Aorta (tissue), 5 donors: ENCODE data around the gene ZNF678. TPM values are rescaled to one million over a fixed set of nuclear protein-coding genes. Genes with fewer than 3 reads are reported as not detected.
"Not testable (repeated sequence)": the region's sequence is repeated elsewhere in the genome, so short reads cannot be mapped to it uniquely, and the experiment has no call there.

Experiments used
- ATAC-seq: fragments of 200-7000 bp; cut with Tn5 transposase; one replicate; pipeline ENCODE4 v1.9.1; 2022; ENCODE audit warnings: moderate library complexity; ENCODE audit not compliant: low FRiP score
- DNase-seq, 2 donors: peaks; one replicate each; pipeline ENCODE4 v3.0.0-alpha.2; 2020
- H3K27ac ChIP-seq, 2 donors: one replicate each; pipeline ENCODE4 v1.5.1; 2013; ENCODE audit warnings: low read length in 2 of 2, mild to moderate bottlenecking in 2 of 2, moderate library complexity in 2 of 2, control low read depth in 1 of 2, inconsistent platforms in 1 of 2, low read depth in 1 of 2
- H3K27me3 ChIP-seq, 2 donors: one replicate each; pipeline ENCODE4 v1.6.1; 2013; ENCODE audit warnings: control low read depth in 1 of 2, low read length in 1 of 2, mild to moderate bottlenecking in 1 of 2, moderate library complexity in 1 of 2; ENCODE audit not compliant: insufficient read depth in 2 of 2, control insufficient read depth in 1 of 2
- H3K36me3 ChIP-seq, 2 donors: one replicate each; pipeline ENCODE4 v1.6.1; 2013; ENCODE audit warnings: control low read depth in 1 of 2, low read length in 1 of 2, mild to moderate bottlenecking in 1 of 2; ENCODE audit not compliant: insufficient read depth in 2 of 2, control insufficient read depth in 1 of 2
- H3K4me1 ChIP-seq, 2 donors: one replicate each; pipeline ENCODE4 v1.6.1; 2013; ENCODE audit warnings: low read length in 2 of 2, control low read depth in 1 of 2, mild to moderate bottlenecking in 1 of 2, moderate library complexity in 1 of 2; ENCODE audit not compliant: insufficient read depth in 2 of 2, control insufficient read depth in 1 of 2
- H3K4me3 ChIP-seq, 2 donors: one replicate each; pipeline ENCODE4 v1.5.1; 2013; ENCODE audit warnings: low read length in 2 of 2, control low read depth in 1 of 2, mild to moderate bottlenecking in 1 of 2
- H3K9me3 ChIP-seq: one replicate; pipeline ENCODE4 v1.6.1; 2013; ENCODE audit warnings: mild to moderate bottlenecking, low read length; ENCODE audit not compliant: control insufficient read depth
- WGBS, 2 donors: extraction: QIAGEN DNeasy Blood & Tissue Kit; methylation state at CpG; one replicate each; pipeline ENCODE4 v1.1.7; 2013; 5-methylcytosine and 5-hydroxymethylcytosine counted together
- intact Hi-C, 2 donors: fragments of 100-400 bp; cut with DNase I; formaldehyde crosslinking; loops; one replicate each; pipeline versions ENCODE4 v1.14.2 to v1.15.0; 2022
- polyA plus RNA-seq, 2 donors: library from polyadenylated mRNA; stranded (reverse); fragments of 200-250 nt; gene quantifications; one replicate each; pipeline ENCODE4 v1.2.3, GENCODE V29; 2013
- total RNA-seq, 2 donors: library from RNA; stranded (reverse); fragmentation: NEBNext Ultra II Directional; extraction: Animal tissue kit (Norgen Biotek cat#: 25700); gene quantifications; one replicate each; pipeline ENCODE4 v1.2.1, GENCODE V29; 2021
- donor health status: healthy with polysubstance abuse.
- donor health status: Bipolar disorder and iron deficiency.
- donor health status: DM: no; HTN: no; CAD: no.
- donor health status: DM: no; HTN: no; CAD: no.
- donor health status: DM: yes; HTN: yes; CAD: no.

The ZNF678 gene
- total and polyA plus RNA-seq, 4 donors: 1.8 to 9.7 (median 5.0) TPM

- no peak for DNase-seq
Observed at GRCh38 chr1:227707846-227708245, 144.5 kb downstream of the ZNF678 start.

GRCh38 chr1:227709451-227709850, 146.1 kb downstream of the ZNF678 start:
- no peaks in the 10 kb centered on the region for H3K27me3 ChIP-seq
- H3K9me3 ChIP-seq: peaks cover 3% of the 10 kb centered on the region
- WGBS, 2 donors: 74 to 80% methylated on average over 1 of the region's 1 CpG
- no peak overlapping the region for H3K4me3 ChIP-seq
- DNase-seq: no peak
- H3K4me1 ChIP-seq: no peaks in the 10 kb centered on the region
- ATAC-seq: no peak
- intact Hi-C loops: no loop called here
- H3K36me3 ChIP-seq: no peaks in the 10 kb centered on the region
- H3K27ac ChIP-seq: no peak overlapping the region

More at GRCh38 chr1:227707846-227708245, 144.5 kb downstream of the ZNF678 start:
- H3K9me3 ChIP-seq: no peaks in the 10 kb centered on the region
- no peaks in the 10 kb centered on the region for H3K36me3 ChIP-seq
- no peaks in the 10 kb centered on the region for H3K4me1 ChIP-seq
- no peak overlapping the region for H3K27ac ChIP-seq
- no peak overlapping the region for H3K4me3 ChIP-seq
- WGBS, 2 donors: 44 to 62% methylated on average over 1 of the region's 1 CpG
- no peak for ATAC-seq
- intact Hi-C loops: no loop called here
- H3K27me3 ChIP-seq: no peaks in the 10 kb centered on the region

GRCh38 chr1:227710474-227710873, 147.1 kb downstream of the ZNF678 start:
- DNase-seq, H3K4me1 ChIP-seq, ATAC-seq, H3K4me3 ChIP-seq, H3K27me3 ChIP-seq, H3K36me3 ChIP-seq, intact Hi-C loops, H3K9me3 ChIP-seq, H3K27ac ChIP-seq: not testable (repeated sequence)
- 93 to 96% methylated on average over 15 to 24 of the region's 24 CpGs for WGBS, 2 donors

GRCh38 chr1:227712648-227713047, 149.3 kb downstream of the ZNF678 start:
- Histone ChIP-seq H3K9me3 (peaks cover 3% of the 10 kb centered on the region), H3K27me3 (no peaks in the 10 kb centered on the region), H3K4me1 (no peaks in the 10 kb centered on the region), H3K36me3 (no peaks in the 10 kb centered on the region), H3K4me3 (no peak overlapping the region), H3K27ac (no peak overlapping the region)
- no peak for DNase-seq
- intact Hi-C loops: no loop called here
- ATAC-seq: no peak

- H3K9me3 ChIP-seq: peaks cover 9% of the 10 kb centered on the region
Observed at GRCh38 chr1:227718932-227719331, 155.6 kb downstream of the ZNF678 start.

GRCh38 chr1:227723474-227723873, 160.1 kb downstream of the ZNF678 start:
- 88 to 100% methylated on average over 1 of the region's 1 CpG for WGBS, 2 donors
- Histone ChIP-seq H3K4me3 (no peak overlapping the region), H3K36me3 (no peaks in the 10 kb centered on the region), H3K27ac (no peak overlapping the region), H3K4me1 (no peaks in the 10 kb centered on the region), H3K9me3 (peaks cover 9% of the 10 kb centered on the region), H3K27me3 (no peaks in the 10 kb centered on the region)
- intact Hi-C loops: no loop called here
- no peak for ATAC-seq
- no peak for DNase-seq

More at GRCh38 chr1:227718932-227719331, 155.6 kb downstream of the ZNF678 start:
- no peak for ATAC-seq
- WGBS, 2 donors: 76 to 89% methylated on average over 2 of the region's 2 CpGs
- Histone ChIP-seq H3K4me3 (no peak overlapping the region), H3K27ac (no peak overlapping the region), H3K27me3 (no peaks in the 10 kb centered on the region), H3K36me3 (no peaks in the 10 kb centered on the region), H3K4me1 (no peaks in the 10 kb centered on the region)
- intact Hi-C loops: no loop called here
- DNase-seq: no peak

- no peak overlapping the region for H3K4me3 ChIP-seq
- no peak overlapping the region for H3K27ac ChIP-seq
- ATAC-seq (no peak), DNase-seq (no peak)
- no peaks in the 10 kb centered on the region for H3K36me3 ChIP-seq
- no peaks in the 10 kb centered on the region for H3K4me1 ChIP-seq
- WGBS, 2 donors: 58 to 64% methylated on average over 2 of the region's 2 CpGs
- intact Hi-C loops: no loop called here
- H3K27me3 ChIP-seq: no peaks in the 10 kb centered on the region
- peaks cover 2% of the 10 kb centered on the region for H3K9me3 ChIP-seq
Observed at GRCh38 chr1:227725046-227725445, 161.7 kb downstream of the ZNF678 start.

- WGBS, 2 donors: 71 to 76% methylated on average over 3 of the region's 3 CpGs
- H3K4me3 ChIP-seq: no peak overlapping the region
- intact Hi-C loops: no loop called here
Observed at GRCh38 chr1:227726318-227726717, 163.0 kb downstream of the ZNF678 start.

More at GRCh38 chr1:227726318-227726717, 163.0 kb downstream of the ZNF678 start:
- H3K36me3 ChIP-seq: no peaks in the 10 kb centered on the region
- no peaks in the 10 kb centered on the region for H3K9me3 ChIP-seq
- H3K27ac ChIP-seq: no peak overlapping the region
- no peaks in the 10 kb centered on the region for H3K27me3 ChIP-seq
- no peak for ATAC-seq
- no peak for DNase-seq
- H3K4me1 ChIP-seq: no peaks in the 10 kb centered on the region
